ENCODE results near the gene SH2D1A.
"Not testable (repeated sequence)": the region's sequence is repeated elsewhere in the genome, so short reads cannot be mapped to it uniquely, and the experiment has no call there.

Gene SH2D1A

DNA sequence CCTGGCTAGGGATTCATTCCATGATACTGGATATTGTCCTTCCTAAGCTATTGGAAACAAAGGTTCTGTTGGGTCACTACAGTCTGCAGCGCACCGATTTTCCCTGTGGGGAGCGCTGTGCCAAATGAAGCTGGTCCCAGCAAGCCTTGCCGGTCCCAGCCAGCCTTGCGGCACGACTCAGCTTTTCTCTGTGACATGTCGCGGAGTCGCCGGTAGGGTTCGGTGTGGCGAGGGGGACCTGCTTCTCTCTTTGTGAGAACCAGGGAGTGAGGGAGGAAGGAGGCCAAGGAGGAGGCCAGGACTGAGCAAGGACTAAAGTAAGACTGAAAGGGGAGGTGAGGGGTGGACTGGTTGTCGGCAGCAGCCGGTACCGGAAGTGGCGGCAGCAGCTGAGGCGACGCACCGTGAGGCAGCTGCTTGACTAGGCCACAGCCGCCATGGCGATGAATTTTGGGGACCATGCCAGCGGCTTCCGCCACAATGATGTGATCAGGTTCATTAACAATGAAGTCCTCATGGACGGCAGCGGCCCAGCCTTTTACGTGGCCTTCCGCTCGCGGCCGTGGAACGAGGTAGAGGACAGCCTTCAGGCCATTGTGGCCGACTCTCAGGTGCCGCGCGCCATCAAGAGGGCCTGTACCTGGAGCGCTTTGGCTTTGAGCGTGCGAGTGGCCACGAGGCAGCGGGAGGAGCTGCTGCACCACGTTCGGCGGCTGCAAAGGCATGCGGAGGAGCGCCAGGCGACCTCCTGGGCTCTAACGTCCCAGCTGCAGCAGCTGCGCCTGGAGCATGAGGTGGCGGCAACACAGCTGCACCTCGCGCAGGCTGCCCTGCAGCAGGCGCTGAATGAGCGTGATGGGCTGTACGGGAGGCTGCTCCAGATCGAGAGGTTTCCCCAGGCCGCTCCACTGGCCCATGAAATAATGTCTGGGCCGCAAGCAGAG is 13.6 kb upstream of the SH2D1A start, which contains the start of gene TEX13D:
TEX13D (plus strand) TSS at position 180 of the 944 bp plus-strand sequence; CDS start at position 438, 258 bp downstream.
- no peaks in the 10 kb centered on the region for H3K9me2 ChIP-seq (replicated peaks; ENCODE audit: low read depth, low read length)
- peaks cover 18% of the 10 kb centered on the region for H3K4me1 ChIP-seq (ENCODE audit: insufficient read depth, low read length, poor library complexity, severe bottlenecking)
- no peaks in the 10 kb centered on the region for H3K9me3 ChIP-seq (ENCODE audit: insufficient read depth, low read depth, low read length)
- H3K27me3 ChIP-seq (ENCODE audit: insufficient read depth, low read length, poor library complexity, severe bottlenecking): no peaks in the 10 kb centered on the region
- no peak within 1 kb of the TSS for H3K4me3 ChIP-seq (ENCODE audit: low read length, poor library complexity, severe bottlenecking)
- H3K36me3 ChIP-seq (ENCODE audit: insufficient read depth, low read length): no peaks in the 10 kb centered on the region
- no peaks in the 10 kb centered on the region for H3K79me2 ChIP-seq (ENCODE audit: insufficient read depth, low read length)
- H3F3A ChIP-seq (ENCODE audit: low read depth): no peaks in the 10 kb centered on the region
- no peak for TF ChIP-seq EZH2phosphoT487 (IDR thresholded peaks at IDR 0.05; ENCODE audit: borderline replicate concordance)
- TF ChIP-seq, protein P1, sequence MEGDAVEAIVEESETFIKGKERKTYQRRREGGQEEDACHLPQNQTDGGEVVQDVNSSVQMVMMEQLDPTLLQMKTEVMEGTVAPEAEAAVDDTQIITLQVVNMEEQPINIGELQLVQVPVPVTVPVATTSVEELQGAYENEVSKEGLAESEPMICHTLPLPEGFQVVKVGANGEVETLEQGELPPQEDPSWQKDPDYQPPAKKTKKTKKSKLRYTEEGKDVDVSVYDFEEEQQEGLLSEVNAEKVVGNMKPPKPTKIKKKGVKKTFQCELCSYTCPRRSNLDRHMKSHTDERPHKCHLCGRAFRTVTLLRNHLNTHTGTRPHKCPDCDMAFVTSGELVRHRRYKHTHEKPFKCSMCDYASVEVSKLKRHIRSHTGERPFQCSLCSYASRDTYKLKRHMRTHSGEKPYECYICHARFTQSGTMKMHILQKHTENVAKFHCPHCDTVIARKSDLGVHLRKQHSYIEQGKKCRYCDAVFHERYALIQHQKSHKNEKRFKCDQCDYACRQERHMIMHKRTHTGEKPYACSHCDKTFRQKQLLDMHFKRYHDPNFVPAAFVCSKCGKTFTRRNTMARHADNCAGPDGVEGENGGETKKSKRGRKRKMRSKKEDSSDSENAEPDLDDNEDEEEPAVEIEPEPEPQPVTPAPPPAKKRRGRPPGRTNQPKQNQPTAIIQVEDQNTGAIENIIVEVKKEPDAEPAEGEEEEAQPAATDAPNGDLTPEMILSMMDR (conservative IDR thresholded peaks at IDR 0.05; ENCODE audit: low read length): no peak
- H2AFZ ChIP-seq (ENCODE audit: low read length): no peak within 1 kb of the TSS
- H3K4me2 ChIP-seq (ENCODE audit: low read depth, low read length, poor library complexity, severe bottlenecking): no peak within 1 kb of the TSS
- H4K20me1 ChIP-seq (ENCODE audit: insufficient read depth, low read length, poor library complexity, severe bottlenecking): no peaks in the 10 kb centered on the region
- no peak within 1 kb of the TSS for H3K9ac ChIP-seq (ENCODE audit: low read depth, low read length, poor library complexity, severe bottlenecking)

DNA sequence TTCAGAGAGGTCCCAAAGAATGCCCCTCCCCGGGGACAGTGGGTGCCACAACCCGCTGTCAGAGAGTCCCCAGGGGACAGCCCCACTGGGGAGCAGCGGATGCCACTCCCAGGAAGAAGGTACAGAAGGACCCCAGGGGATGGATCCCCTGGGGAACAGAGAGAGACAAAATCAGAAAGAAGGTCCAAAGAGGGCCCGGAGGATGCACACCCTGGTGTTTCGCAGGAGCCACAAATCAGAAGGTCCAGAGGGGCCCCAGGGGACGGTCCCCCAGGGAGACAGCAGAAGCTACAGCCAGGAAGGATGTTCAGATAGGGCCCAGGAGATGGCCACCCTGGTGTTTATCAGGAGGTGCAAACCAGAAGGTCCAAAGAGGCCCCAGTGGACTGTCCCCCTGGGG is 12.5 kb upstream of the SH2D1A start:
- H3K4me1 ChIP-seq (ENCODE audit: insufficient read depth, low read length, poor library complexity, severe bottlenecking): peaks cover 18% of the 10 kb centered on the region
- H3K9ac ChIP-seq (ENCODE audit: low read depth, low read length, poor library complexity, severe bottlenecking): no peak overlapping the region
- H3K79me2 ChIP-seq (ENCODE audit: insufficient read depth, low read length): no peaks in the 10 kb centered on the region
- H3K9me2 ChIP-seq (replicated peaks; ENCODE audit: low read depth, low read length): no peaks in the 10 kb centered on the region
- H3K9me3 ChIP-seq (ENCODE audit: insufficient read depth, low read depth, low read length): no peaks in the 10 kb centered on the region
- no peaks in the 10 kb centered on the region for H3K36me3 ChIP-seq (ENCODE audit: insufficient read depth, low read length)
- TF ChIP-seq EZH2phosphoT487 (IDR thresholded peaks at IDR 0.05; ENCODE audit: borderline replicate concordance): no peak
- TF ChIP-seq, protein P1 (conservative IDR thresholded peaks at IDR 0.05; ENCODE audit: low read length): no peak
- no peaks in the 10 kb centered on the region for H3F3A ChIP-seq (ENCODE audit: low read depth)
- H3K4me3 ChIP-seq (ENCODE audit: low read length, poor library complexity, severe bottlenecking): no peak overlapping the region
- H3K4me2 ChIP-seq (ENCODE audit: low read depth, low read length, poor library complexity, severe bottlenecking): no peak overlapping the region
- no peak overlapping the region for H2AFZ ChIP-seq (ENCODE audit: low read length)
- no peaks in the 10 kb centered on the region for H4K20me1 ChIP-seq (ENCODE audit: insufficient read depth, low read length, poor library complexity, severe bottlenecking)
- H3K27me3 ChIP-seq (ENCODE audit: insufficient read depth, low read length, poor library complexity, severe bottlenecking): no peaks in the 10 kb centered on the region

GRCh38 chrX:124334555-124334954 is 11.8 kb upstream of the SH2D1A start:
- H3K27me3 ChIP-seq (ENCODE audit: insufficient read depth, low read length, poor library complexity, severe bottlenecking); H3K36me3 ChIP-seq (ENCODE audit: insufficient read depth, low read length); H3K4me2 ChIP-seq (ENCODE audit: low read depth, low read length, poor library complexity, severe bottlenecking); H3K4me3 ChIP-seq (ENCODE audit: low read length, poor library complexity, severe bottlenecking); H3K9me3 ChIP-seq (ENCODE audit: insufficient read depth, low read depth, low read length); H2AFZ ChIP-seq (ENCODE audit: low read length); H3F3A ChIP-seq (ENCODE audit: low read depth); H3K9me2 ChIP-seq (replicated peaks; ENCODE audit: low read depth, low read length); H4K20me1 ChIP-seq (ENCODE audit: insufficient read depth, low read length, poor library complexity, severe bottlenecking); H3K9ac ChIP-seq (ENCODE audit: low read depth, low read length, poor library complexity, severe bottlenecking); H3K79me2 ChIP-seq (ENCODE audit: insufficient read depth, low read length): not testable (repeated sequence)
- H3K4me1 ChIP-seq (ENCODE audit: insufficient read depth, low read length, poor library complexity, severe bottlenecking): peaks cover 18% of the 10 kb centered on the region
